ENCODE results near the gene NRXN3.
"Not testable (repeated sequence)": the region's sequence is repeated elsewhere in the genome, so short reads cannot be mapped to it uniquely, and the experiment has no call there.

The NRXN3 gene

GRCh38 chr14:78417532-78417931 lies 247.4 kb downstream of the NRXN3 start:
- DNase-seq, result no peak

DNA sequence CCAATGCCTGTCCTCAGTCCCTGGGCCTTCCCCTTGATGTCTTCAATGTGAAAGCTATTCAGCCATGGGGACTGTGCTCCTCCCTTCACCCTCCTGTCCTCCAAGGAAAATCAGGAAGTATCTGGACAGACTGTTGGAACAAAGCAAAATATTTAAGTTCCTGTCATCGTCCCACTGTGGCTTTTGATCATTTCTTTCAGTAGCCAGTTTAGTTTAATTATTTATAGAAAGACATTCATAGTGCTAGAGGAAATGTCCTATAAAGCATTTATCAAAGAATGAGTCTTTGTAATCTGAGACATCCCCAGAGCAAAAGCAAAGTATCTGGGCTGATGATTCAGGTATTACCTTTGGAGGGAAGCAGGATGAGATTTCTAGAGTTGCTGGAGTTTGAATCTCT lies 254.1 kb downstream of the NRXN3 start:
- no peak for DNase-seq

GRCh38 chr14:78425330-78425729 lies 255.2 kb downstream of the NRXN3 start:
- no peak for DNase-seq

DNA sequence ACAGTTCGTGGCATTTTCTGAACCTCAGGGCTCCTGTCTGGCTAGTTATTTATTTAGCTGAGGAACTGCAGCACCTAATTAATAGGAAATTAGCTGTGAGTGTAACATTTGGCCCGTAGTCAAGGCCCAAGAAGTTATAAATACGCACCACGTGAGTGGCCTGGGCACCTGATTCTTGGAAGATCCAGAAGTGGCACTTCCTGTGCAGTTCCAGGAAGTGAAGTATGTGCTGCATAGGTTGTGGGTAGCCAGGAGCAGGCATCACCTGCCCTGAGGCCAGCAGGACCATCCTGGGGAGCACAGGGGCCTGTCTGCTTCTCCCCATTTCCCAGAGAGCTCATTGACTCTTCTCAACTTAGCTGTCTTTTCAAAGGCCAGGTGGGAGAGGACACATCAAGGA lies 255.6 kb downstream of the NRXN3 start:
- no peak for DNase-seq

DNA sequence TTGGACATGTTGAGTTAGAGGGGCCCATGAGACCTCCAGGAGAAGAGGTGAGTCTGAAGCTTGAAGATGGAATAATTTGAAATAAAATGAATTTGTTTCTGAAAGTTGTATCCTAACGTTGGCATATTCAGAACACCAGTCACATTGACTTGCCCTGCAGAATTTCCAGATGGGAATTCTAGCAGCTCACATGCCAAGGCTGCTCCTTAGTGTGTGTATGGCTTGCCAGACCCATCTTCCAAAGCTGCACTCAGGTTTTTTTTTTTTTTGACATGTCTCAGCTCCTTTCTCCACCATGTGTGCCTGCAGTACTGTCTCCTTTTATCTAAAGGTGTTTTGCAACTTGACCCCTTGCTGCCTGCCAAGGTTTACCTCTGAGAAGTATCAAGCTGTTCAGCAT lies 261.9 kb downstream of the NRXN3 start:
- no peak for DNase-seq

- not testable (repeated sequence) for DNase-seq
These were observed 267.3 kb downstream of the NRXN3 start for GRCh38 chr14:78437448-78437847.

DNA sequence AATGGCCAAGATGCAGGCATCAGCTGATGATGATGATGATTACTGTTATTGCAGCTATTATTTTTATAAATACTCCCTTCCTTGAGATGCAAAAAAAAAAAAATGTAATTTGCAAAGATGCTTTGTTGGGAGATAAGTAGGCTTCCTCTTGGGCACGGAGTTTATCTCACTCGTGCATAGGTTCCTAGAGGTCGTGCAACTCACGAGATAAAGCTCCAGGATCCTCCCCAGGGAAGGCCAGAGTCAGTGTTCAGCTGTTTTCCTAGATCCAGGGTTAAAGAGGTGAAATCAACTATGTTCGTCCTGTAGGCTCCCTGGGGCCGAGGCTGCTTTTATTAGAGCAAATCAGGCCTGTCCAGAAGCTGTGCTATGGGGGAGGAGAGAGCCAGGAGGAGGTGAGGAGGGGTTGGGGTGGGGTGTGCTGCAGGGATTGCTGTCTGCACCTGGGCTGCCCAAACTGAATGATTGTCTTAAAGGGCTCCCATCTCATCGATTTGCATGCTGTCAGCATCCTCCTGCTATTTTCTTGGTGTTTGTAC lies 270.3 kb downstream of the NRXN3 start:
- no peak for DNase-seq

- no peak for DNase-seq
These were observed 273.7 kb downstream of the NRXN3 start for GRCh38 chr14:78443834-78444233.

- no peak for DNase-seq
These were observed 275.1 kb downstream of the NRXN3 start for GRCh38 chr14:78445275-78445674.

GRCh38 chr14:78446807-78447206 lies 276.6 kb downstream of the NRXN3 start:
- no peak for DNase-seq

GRCh38 chr14:78448164-78449094 lies 278.3 kb downstream of the NRXN3 start:
- peak in 1 of 2 experiments; percentile 47 for DNase-seq

GRCh38 chr14:78450669-78451318 lies 280.6 kb downstream of the NRXN3 start:
- DNase-seq, result no peak

GRCh38 chr14:78451319-78451695 lies 281.1 kb downstream of the NRXN3 start:
- DNase-seq, result no peak

GRCh38 chr14:78455896-78456435 lies 285.8 kb downstream of the NRXN3 start:
- DNase-seq, result no peak

- DNase-seq, result no peak
These were observed 299.8 kb downstream of the NRXN3 start for GRCh38 chr14:78469947-78470346.

- no peak for DNase-seq
These were observed 309.1 kb downstream of the NRXN3 start for GRCh38 chr14:78479127-78479780.

GRCh38 chr14:78484028-78484427 lies 313.9 kb downstream of the NRXN3 start:
- no peak for DNase-seq

GRCh38 chr14:78486081-78486480 lies 315.9 kb downstream of the NRXN3 start:
- DNase-seq, result no peak

DNA sequence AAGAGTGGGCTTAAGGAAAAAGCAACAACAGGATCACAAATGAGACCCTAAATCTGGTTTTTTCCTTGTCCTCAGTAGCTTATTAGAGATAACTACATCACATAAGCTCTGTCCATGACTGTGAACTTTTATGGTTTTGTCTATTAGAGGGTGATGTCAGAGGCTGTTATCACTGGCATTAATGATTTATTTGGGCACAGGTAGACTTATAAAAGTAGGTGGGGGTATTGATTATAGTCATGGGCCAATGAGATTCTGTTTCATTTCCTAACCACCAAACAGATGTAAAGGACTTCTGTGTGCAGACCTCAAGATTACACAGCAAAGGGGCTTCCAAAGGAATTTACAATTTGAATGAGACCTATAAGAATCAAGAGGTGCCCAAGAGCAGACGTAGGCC lies 316.4 kb downstream of the NRXN3 start:
- no peak for DNase-seq

- DNase-seq, result not testable (repeated sequence)
These were observed 317.4 kb downstream of the NRXN3 start for GRCh38 chr14:78487573-78487972.

- DNase-seq, result no peak
These were observed 318.8 kb downstream of the NRXN3 start for GRCh38 chr14:78488938-78489337.

- DNase-seq, result no peak
These were observed 320.9 kb downstream of the NRXN3 start for GRCh38 chr14:78491048-78491447.

DNA sequence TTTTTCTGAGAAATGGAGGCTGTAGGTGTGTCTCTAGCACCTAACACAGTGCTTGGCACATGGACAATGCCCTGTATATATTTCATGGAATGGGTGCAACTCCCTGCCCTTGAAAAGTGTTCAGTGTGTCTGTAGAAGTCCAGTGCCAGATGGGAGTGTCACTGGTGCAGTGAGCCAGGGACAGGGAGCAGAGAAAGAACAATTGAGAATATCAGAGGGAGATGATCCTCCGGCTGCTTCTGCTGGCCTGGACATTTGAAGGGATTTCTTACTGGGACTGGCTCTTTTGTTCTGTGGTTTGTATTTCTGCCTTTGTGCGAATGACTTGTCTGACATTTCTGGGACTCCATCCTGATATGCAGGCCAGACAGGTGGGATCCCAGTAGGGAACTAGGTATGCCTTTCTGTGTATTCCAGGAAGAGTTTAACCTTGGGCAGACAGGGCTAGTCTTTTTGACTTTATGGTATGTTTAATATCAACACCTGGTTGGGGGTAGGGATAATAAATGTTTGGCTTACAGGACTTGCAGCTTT lies 328.0 kb downstream of the NRXN3 start:
- DNase-seq, result no peak

Measured in NCI-H446 (cell line).